Endothelial cell (in vitro differentiated cells): ENCODE measurements around the gene AGBL4. TPM values are rescaled to one million over a fixed set of nuclear protein-coding genes. Genes with fewer than 3 reads are reported as not detected.

Experiments used
- DNase-seq: peaks from one replicate; pipeline ENCODE4 v3.0.0; 2021; ENCODE audit warnings: low spot score
- H3K27ac Mint-ChIP-seq: one replicate; pipeline ENCODE4 v1.8.0; 2021; ENCODE audit warnings: mixed read lengths, inconsistent platforms; ENCODE audit not compliant: unreplicated experiment
- H3K27me3 Mint-ChIP-seq: one replicate; pipeline ENCODE4 v1.8.0; 2021; ENCODE audit warnings: mild to moderate bottlenecking, moderate library complexity, mixed read lengths, inconsistent platforms; ENCODE audit not compliant: unreplicated experiment
- H3K36me3 Mint-ChIP-seq: one replicate; pipeline ENCODE4 v1.8.0; 2021; ENCODE audit warnings: mild to moderate bottlenecking, low read depth, mixed read lengths, inconsistent platforms; ENCODE audit not compliant: unreplicated experiment
- H3K4me1 Mint-ChIP-seq: one replicate; pipeline ENCODE4 v1.8.0; 2021; ENCODE audit warnings: mild to moderate bottlenecking, mixed read lengths, inconsistent platforms; ENCODE audit not compliant: unreplicated experiment
- H3K4me3 Mint-ChIP-seq: one replicate; pipeline ENCODE4 v1.8.0; 2021; ENCODE audit warnings: mild to moderate bottlenecking, mixed read lengths, inconsistent platforms; ENCODE audit not compliant: unreplicated experiment
- H3K9me3 Mint-ChIP-seq: one replicate; pipeline ENCODE4 v1.8.0; 2021; ENCODE audit warnings: mixed read lengths, inconsistent platforms; ENCODE audit not compliant: unreplicated experiment
- CTCF ChIP-seq: fragments of 200-600 bp; sonication (generic); IDR thresholded peaks from one replicate; pipeline ENCODE4 v1.5.0; 2021; ENCODE audit warnings: antibody characterized with exemption; ENCODE audit not compliant: unreplicated experiment
- total RNA-seq: library from RNA; stranded (reverse); fragmentation: NEBNext Ultra II Directional; extraction: Animal tissue kit (Norgen Biotek cat#: 25700); gene quantifications from one replicate; pipeline ENCODE4 v1.2.1, GENCODE V29; 2021; ENCODE audit not compliant: unreplicated experiment

The AGBL4 gene
- total RNA-seq, 1 donor from 2014 or later: 0.51 TPM

GRCh38 chr1:48675251-48675650 is 1348.5 kb downstream of the AGBL4 start:
- no peak overlapping the region for H3K27ac Mint-ChIP-seq
- no peak for DNase-seq

GRCh38 chr1:48674641-48675040 is 1349.1 kb downstream of the AGBL4 start:
- H3K27me3 Mint-ChIP-seq: peaks cover 1% of the 10 kb centered on the region
- H3K27ac Mint-ChIP-seq: no peak overlapping the region
- no peaks in the 10 kb centered on the region for H3K36me3 Mint-ChIP-seq
- no peak for TF ChIP-seq CTCF
- no peak overlapping the region for H3K4me3 Mint-ChIP-seq
- no peaks in the 10 kb centered on the region for H3K9me3 Mint-ChIP-seq
- H3K4me1 Mint-ChIP-seq: peaks cover 9% of the 10 kb centered on the region
- DNase-seq: no peak

More at GRCh38 chr1:48675251-48675650, 1348.5 kb downstream of the AGBL4 start:
- Mint-ChIP-seq H3K4me1 (peaks cover 9% of the 10 kb centered on the region), H3K9me3 (no peaks in the 10 kb centered on the region), H3K27me3 (peaks cover 4% of the 10 kb centered on the region), H3K36me3 (no peaks in the 10 kb centered on the region), H3K4me3 (no peak overlapping the region)
- no peak for TF ChIP-seq CTCF

- H3K27ac Mint-ChIP-seq: peak overlapping the region; percentile 31
- DNase-seq: peak; percentile 40
- no peaks in the 10 kb centered on the region for H3K9me3 Mint-ChIP-seq
- TF ChIP-seq CTCF: no peak
- H3K4me1 Mint-ChIP-seq: peaks cover 9% of the 10 kb centered on the region
- no peaks in the 10 kb centered on the region for H3K36me3 Mint-ChIP-seq
- H3K27me3 Mint-ChIP-seq: no peaks in the 10 kb centered on the region
- no peak overlapping the region for H3K4me3 Mint-ChIP-seq
Measured at GRCh38 chr1:48673332-48674105, 1350.2 kb downstream of the AGBL4 start.

- no peak overlapping the region for H3K27ac Mint-ChIP-seq
- no peak for TF ChIP-seq CTCF
Measured at GRCh38 chr1:48671578-48671977, 1352.2 kb downstream of the AGBL4 start.

GRCh38 chr1:48670234-48671020 is 1353.3 kb downstream of the AGBL4 start:
- Mint-ChIP-seq H3K4me3 (no peak overlapping the region), H3K27ac (no peak overlapping the region), H3K36me3 (no peaks in the 10 kb centered on the region), H3K9me3 (peaks cover 4% of the 10 kb centered on the region), H3K4me1 (peaks cover 14% of the 10 kb centered on the region), H3K27me3 (no peaks in the 10 kb centered on the region)
- no peak for TF ChIP-seq CTCF
- DNase-seq: no peak

More at GRCh38 chr1:48671578-48671977, 1352.2 kb downstream of the AGBL4 start:
- H3K36me3 Mint-ChIP-seq: no peaks in the 10 kb centered on the region
- no peaks in the 10 kb centered on the region for H3K27me3 Mint-ChIP-seq
- H3K9me3 Mint-ChIP-seq: peaks cover 4% of the 10 kb centered on the region
- H3K4me1 Mint-ChIP-seq: peaks cover 14% of the 10 kb centered on the region
- no peak for DNase-seq
- H3K4me3 Mint-ChIP-seq: no peak overlapping the region
